Right cardiac atrium (tissue), 5 donors: Measurements from ENCODE around the gene IGFBP2. TPM values are rescaled to one million over a fixed set of nuclear protein-coding genes. Genes with fewer than 3 reads are reported as not detected.

ENCODE experiments used
- ATAC-seq, 2 donors: fragments of 200-7000 bp; cut with Tn5 transposase; one replicate each; pipeline versions ENCODE4 v1.8.0 to v1.9.1; 2020; ENCODE audit warnings: moderate library complexity in 2 of 2, mild to moderate bottlenecking in 1 of 2
- DNase-seq, 3 donors: peaks; one replicate each; pipeline ENCODE4 v3.0.0-alpha.2; 2020
- H3K27ac ChIP-seq: one replicate; pipeline ENCODE4 v1.5.1; 2013; ENCODE audit warnings: mild to moderate bottlenecking, low read length, control low read depth, moderate library complexity
- H3K27me3 ChIP-seq: one replicate; pipeline ENCODE4 v1.6.1; 2013; ENCODE audit not compliant: control insufficient read depth, insufficient read depth
- H3K4me1 ChIP-seq: one replicate; pipeline ENCODE4 v1.6.1; 2013; ENCODE audit warnings: low read length; ENCODE audit not compliant: control insufficient read depth, insufficient read depth
- H3K4me3 ChIP-seq: one replicate; pipeline ENCODE4 v1.5.1; 2013; ENCODE audit warnings: low read length, control low read depth
- H3K9me3 ChIP-seq: one replicate; pipeline ENCODE4 v1.6.1; 2013; ENCODE audit warnings: low read length; ENCODE audit not compliant: control insufficient read depth
- WGBS: extraction: QIAGEN DNeasy Blood & Tissue Kit; methylation state at CpG from one replicate; pipeline ENCODE4 v1.1.7; 2013; 5-methylcytosine and 5-hydroxymethylcytosine counted together
- intact Hi-C, 4 donors: fragments of 100-400 bp; cut with DNase I; formaldehyde crosslinking; loops; one replicate each; pipeline versions ENCODE4 v1.11.0 to v1.14.0; 2022 to 2023
- polyA plus RNA-seq: library from polyadenylated mRNA; stranded (reverse); fragments of 200-250 nt; gene quantifications from one replicate; pipeline ENCODE4 v1.2.3, GENCODE V29; 2013
- total RNA-seq, 4 donors: library from RNA; stranded (reverse); fragmentation: NEBNext Ultra II Directional; extraction: Animal tissue kit (Norgen Biotek cat#: 25700); gene quantifications; one replicate each; pipeline ENCODE4 v1.2.1, GENCODE V29; 2021
- donor health status: healthy with polysubstance abuse.
- donor health status: DM: no; HTN: yes; CAD: no.
- donor health status: DM: no; HTN: no; CAD: no.
- donor health status: DM: no; HTN: yes; CAD: no; lungs with severe emphysema.
- donor health status: DM: yes; HTN: yes; CAD: no.

The IGFBP2 gene
- total and polyA plus RNA-seq, 5 donors, result 62.6 to 168 (median 105) TPM

GRCh38 chr2:216632346-216632951 lies 771 bp upstream of the IGFBP2 start:
- 52% methylated on average over 13 of the region's 13 CpGs for WGBS
- Histone ChIP-seq H3K9me3 (no peaks in the 10 kb centered on the region), H3K4me3 (no peak overlapping the region), H3K27ac (no peak overlapping the region), H3K4me1 (peaks cover 6% of the 10 kb centered on the region), H3K27me3 (no peaks in the 10 kb centered on the region)
- intact Hi-C loops, result no loop called here
- no peak for ATAC-seq
- no peak for DNase-seq

DNA sequence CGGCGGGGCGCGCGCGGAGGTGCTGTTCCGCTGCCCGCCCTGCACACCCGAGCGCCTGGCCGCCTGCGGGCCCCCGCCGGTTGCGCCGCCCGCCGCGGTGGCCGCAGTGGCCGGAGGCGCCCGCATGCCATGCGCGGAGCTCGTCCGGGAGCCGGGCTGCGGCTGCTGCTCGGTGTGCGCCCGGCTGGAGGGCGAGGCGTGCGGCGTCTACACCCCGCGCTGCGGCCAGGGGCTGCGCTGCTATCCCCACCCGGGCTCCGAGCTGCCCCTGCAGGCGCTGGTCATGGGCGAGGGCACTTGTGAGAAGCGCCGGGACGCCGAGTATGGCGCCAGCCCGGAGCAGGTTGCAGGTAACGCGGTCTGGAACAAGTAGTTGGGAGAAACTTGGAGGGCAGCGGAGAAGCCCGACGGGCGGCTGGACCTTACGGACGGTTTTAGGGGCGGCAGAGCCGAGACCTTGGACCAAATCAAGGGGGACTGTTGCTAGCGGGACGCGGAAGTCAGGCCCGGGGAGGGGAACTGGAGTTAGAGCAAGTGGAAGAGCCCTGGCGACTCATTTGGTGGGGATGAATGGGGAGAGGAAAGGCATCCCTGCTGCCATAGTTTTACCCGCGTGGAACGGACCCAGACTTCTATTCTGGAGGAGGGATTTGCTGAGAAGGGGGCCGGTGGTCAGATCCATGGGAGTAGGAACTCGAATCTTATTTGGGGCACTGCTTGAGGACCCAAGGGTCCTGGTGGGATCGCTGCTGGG lies 573 bp downstream of the IGFBP2 start:
- peaks cover 6% of the 10 kb centered on the region for H3K4me1 ChIP-seq

DNA sequence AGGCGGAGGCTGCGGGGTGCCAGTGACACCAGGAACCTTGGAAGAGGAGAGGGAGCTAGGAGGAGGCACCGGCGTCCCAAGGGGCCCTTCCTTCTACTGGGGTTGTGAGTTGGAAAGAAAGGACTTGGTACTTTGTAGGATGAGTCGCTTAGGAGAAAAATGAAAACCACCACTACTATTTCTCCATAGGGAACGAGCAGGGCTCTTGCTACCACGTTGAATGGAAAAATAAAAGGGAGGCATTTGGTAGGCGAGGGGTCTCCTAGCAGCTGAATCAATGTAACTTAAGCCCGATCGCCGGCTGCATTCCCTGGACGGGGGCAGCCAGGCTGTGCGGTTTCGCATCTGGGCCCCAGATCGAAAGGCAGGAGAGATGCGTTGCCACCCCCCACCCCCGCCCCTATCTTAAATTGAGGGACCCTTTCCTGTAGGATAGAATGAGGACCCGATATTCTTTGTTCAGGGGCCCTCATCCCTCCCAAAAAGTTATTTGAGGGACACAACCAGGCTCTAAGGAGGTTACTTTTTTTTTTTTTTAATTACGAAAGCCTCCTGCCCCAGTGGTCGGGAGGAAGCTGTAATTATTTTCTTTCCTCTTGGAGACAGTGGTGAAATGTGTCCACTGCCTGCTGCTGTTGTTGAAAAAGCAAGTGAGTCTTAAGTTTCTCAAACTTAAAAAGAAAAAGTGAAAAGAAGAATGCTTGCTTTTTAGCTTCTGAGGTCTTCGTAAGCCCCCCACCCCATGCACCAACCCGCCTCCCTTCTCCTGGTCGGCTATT lies 1.3 kb downstream of the IGFBP2 start:
- peaks cover 6% of the 10 kb centered on the region for H3K4me1 ChIP-seq
- H3K4me3 ChIP-seq, result peak overlapping the region; percentile 76
- H3K9me3 ChIP-seq, result no peaks in the 10 kb centered on the region
- intact Hi-C loops, result no loop called here
- no peak for ATAC-seq
- 15% methylated on average over 23 of the region's 23 CpGs for WGBS
- H3K27me3 ChIP-seq, result no peaks in the 10 kb centered on the region
- no peak for DNase-seq
- no peak overlapping the region for H3K27ac ChIP-seq

More for the DNA sequence above, 573 bp downstream of the IGFBP2 start:
- no peak overlapping the region for H3K27ac ChIP-seq
- intact Hi-C loops, result no loop called here
- H3K27me3 ChIP-seq, result no peaks in the 10 kb centered on the region
- H3K4me3 ChIP-seq, result peak overlapping the region; percentile 76
- no peaks in the 10 kb centered on the region for H3K9me3 ChIP-seq
- ATAC-seq, result peak; percentile 19 to 33
- DNase-seq, result peak in 1 of 3 donors; percentile 56
- under 1% methylated on average over 71 of the region's 71 CpGs for WGBS

DNA sequence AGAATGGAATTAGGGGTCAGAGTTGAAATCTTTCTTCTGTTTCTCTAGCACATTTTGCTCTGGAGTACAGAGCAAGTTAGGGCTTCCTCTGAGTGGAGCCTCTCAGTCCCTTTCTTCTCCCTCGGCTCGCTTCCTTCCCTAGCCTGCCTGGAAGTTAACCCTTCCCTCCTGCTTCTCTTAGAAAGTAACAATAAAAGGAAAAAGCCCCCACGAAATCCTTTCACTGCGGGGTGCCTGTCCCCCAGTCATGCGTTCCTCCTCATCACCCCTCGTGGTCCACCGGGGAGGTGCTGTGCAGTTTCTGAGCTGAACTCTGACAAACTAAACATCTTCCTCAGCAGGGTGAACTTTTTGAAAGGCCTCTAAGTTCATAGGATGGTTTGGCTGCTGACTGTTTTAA lies 2.0 kb downstream of the IGFBP2 start:
- peaks cover 6% of the 10 kb centered on the region for H3K4me1 ChIP-seq
- 25% methylated on average over 7 of the region's 7 CpGs for WGBS
- no peak for DNase-seq
- peak overlapping the region; percentile 76 for H3K4me3 ChIP-seq
- no peaks in the 10 kb centered on the region for H3K9me3 ChIP-seq
- intact Hi-C loops, result no loop called here
- no peak for ATAC-seq
- no peak overlapping the region for H3K27ac ChIP-seq
- H3K27me3 ChIP-seq, result no peaks in the 10 kb centered on the region

- H3K9me3 ChIP-seq, result no peaks in the 10 kb centered on the region
- ATAC-seq, result no peak
- DNase-seq, result peak in 1 of 3 donors; percentile 35
- no peak overlapping the region for H3K4me3 ChIP-seq
- no peak overlapping the region for H3K27ac ChIP-seq
- H3K4me1 ChIP-seq, result peaks cover 9% of the 10 kb centered on the region
- WGBS, result 56% methylated on average over 18 of the region's 18 CpGs
- intact Hi-C loops, result no loop called here
- no peaks in the 10 kb centered on the region for H3K27me3 ChIP-seq
These were observed 2.7 kb downstream of the IGFBP2 start for GRCh38 chr2:216635701-216636550.

- Histone ChIP-seq H3K4me3 (no peak overlapping the region), H3K27me3 (no peaks in the 10 kb centered on the region), H3K9me3 (no peaks in the 10 kb centered on the region), H3K27ac (no peak overlapping the region), H3K4me1 (peaks cover 9% of the 10 kb centered on the region)
- peak in 1 of 3 donors; percentile 46 for DNase-seq
- peak; percentile 36 to 44 for ATAC-seq
- intact Hi-C loops, result no loop called here
- WGBS, result 46% methylated on average over 29 of the region's 29 CpGs
These were observed 3.6 kb downstream of the IGFBP2 start for GRCh38 chr2:216636551-216637450.

DNA sequence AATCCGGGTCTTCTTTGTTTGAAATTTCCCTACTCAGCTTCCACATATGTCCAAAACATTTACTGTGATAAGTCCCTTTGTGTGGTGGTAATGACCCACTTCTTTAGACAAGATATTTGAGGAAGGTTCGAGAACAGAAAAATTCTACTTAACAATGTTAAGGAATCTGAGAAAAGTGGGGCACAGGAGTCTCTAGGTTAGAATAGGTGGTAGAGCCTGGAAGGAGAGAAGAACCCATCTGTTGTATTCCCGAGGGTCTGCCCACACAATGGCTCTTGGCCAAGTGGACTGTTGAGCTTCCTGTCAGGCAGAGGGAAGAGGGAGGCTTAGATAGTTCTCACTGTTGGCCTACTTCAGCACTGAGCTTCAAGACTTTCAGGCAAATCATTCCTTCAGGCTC lies 4.3 kb downstream of the IGFBP2 start:
- ATAC-seq, result no peak
- Histone ChIP-seq H3K27me3 (no peaks in the 10 kb centered on the region), H3K27ac (no peak overlapping the region), H3K9me3 (no peaks in the 10 kb centered on the region), H3K4me1 (peaks cover 9% of the 10 kb centered on the region), H3K4me3 (no peak overlapping the region)
- DNase-seq, result no peak
- WGBS, result 58% methylated on average over 3 of the region's 3 CpGs
- intact Hi-C loops, result no loop called here

DNA sequence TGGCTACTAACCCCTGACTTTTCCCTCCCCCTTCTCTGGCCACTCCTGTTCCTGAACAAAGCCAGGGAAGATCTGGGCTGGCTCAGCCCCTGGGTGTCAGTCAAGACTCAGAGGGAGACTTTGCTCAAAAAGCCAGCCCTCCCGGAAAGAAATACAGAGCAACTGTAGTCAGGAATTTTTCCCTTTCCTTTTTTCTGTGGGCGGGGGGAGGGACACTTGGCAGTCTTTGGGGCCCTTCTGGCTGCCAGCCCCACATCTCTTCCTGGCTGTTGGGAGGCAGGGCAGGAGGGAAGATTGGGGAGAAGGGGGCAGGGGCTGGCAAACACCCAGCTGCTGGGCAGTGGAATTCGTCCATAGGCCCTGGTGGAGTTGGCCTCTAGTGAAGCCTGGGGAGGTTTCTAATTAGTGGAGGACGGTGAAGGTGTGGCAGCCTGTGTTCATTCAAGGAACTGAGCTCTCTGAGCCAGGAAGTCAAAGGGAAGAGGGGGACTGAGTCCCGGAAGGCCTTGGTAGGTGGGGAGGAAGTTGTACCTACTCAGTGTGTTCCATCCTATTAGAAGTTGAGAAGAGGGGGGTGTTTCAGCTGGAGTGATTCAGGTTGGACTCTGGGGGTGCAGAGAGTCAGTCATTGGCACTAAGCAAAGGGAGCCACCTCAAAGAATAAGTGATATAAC lies 10.9 kb downstream of the IGFBP2 start:
- H3K9me3 ChIP-seq, result no peaks in the 10 kb centered on the region
- H3K27me3 ChIP-seq, result no peaks in the 10 kb centered on the region
- H3K27ac ChIP-seq, result peak overlapping the region; percentile 69
- peaks cover 12% of the 10 kb centered on the region for H3K4me1 ChIP-seq
- no peak overlapping the region for H3K4me3 ChIP-seq
- ATAC-seq (peak; percentile 17 to 55), DNase-seq (peak in 2 of 3 donors; percentile 45 to 65)
- 25% methylated on average over 5 of the region's 5 CpGs for WGBS
- intact Hi-C loops, result no loop called here

DNA sequence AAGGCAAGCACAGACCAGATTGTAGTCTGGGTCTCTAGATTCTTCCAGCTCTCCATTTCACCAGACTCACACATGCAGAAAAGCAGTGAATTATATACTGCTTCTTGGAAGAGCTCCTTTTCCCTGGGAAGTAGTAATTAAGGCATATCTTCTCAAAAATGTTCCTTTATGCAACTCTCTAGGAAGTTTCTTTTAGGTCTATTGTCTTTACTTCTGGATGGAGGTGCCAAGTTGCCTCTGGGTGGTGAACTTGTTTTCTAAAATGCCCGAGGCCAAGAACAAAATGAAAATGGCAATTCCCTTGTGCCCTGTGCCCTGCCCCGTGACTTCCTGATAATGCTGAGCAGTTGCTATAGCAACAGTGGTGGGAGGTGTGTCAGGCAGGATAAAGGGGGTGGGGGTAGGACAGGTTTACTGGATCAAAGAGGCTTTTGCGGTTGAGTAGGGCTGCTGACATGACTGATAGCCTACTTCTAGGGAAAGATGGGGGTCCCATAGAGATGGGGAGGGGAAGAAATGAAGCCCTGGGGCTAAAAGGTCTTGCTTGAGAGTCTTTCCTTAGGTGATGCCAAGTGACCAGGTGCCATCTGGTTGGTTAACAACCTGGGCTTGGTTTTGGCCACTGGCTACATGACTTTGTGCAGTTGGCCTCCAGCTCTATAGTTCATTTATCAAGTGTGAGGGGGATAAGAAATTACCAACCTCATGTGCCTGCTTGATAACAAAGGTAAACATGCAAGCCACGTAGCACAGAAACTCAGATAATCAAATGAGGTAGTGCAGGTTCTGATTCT lies 11.8 kb downstream of the IGFBP2 start:
- intact Hi-C loops, result no loop called here

More for the DNA sequence above, 11.8 kb downstream of the IGFBP2 start:
- no peaks in the 10 kb centered on the region for H3K27me3 ChIP-seq
- no peak for DNase-seq
- no peak for ATAC-seq
- H3K4me1 ChIP-seq, result peaks cover 15% of the 10 kb centered on the region
- no peaks in the 10 kb centered on the region for H3K9me3 ChIP-seq
- no peak overlapping the region for H3K27ac ChIP-seq
- H3K4me3 ChIP-seq, result no peak overlapping the region
- 54% methylated on average over 4 of the region's 4 CpGs for WGBS
